OCI-LY7 (cell line): ENCODE measurements around the gene ULK3. TPM values are rescaled to one million over a fixed set of nuclear protein-coding genes. Genes with fewer than 3 reads are reported as not detected.

Source experiments
- BruUV-seq: library from RNA; stranded (reverse); fragments of 400-500 nt; replicated peaks from 2 replicates; lab custom pipeline; 2021; lab: Mats Ljungman, UMichigan
- CTCF ChIA-PET: fragments of 300-600 bp; sonication (Branson Sonifier 250); formaldehyde crosslinking; loops from one replicate; lab custom pipeline; 2022; ENCODE audit warnings: antibody characterized with exemption; ENCODE audit not compliant: unreplicated experiment; lab: Charles Lee
- POLR2A ChIA-PET: fragments of 300-600 bp; sonication (Branson Sonifier 250); formaldehyde crosslinking; loops from one replicate; lab custom pipeline; 2022; ENCODE audit warnings: antibody characterized with exemption; lab: Charles Lee
- DNase-seq: peaks from one replicate; pipeline ENCODE4 v3.0.0-alpha.2; 2015; ENCODE audit warnings: low spot score
- H2AFZ ChIP-seq: fragments of 200-600 bp; sonication (generic), shearing (Covaris generic); 2 replicates; pipeline ENCODE4 v1.6.1; 2014; ENCODE audit warnings: mild to moderate bottlenecking, antibody characterized with exemption, low read length, moderate library complexity
- H3K27ac ChIP-seq: fragments of 200-600 bp; sonication (generic); 2 replicates; pipeline ENCODE4 v1.5.1; 2014; ENCODE audit warnings: mixed run types, low read depth, mild to moderate bottlenecking, moderate library complexity, low read length, inconsistent platforms; ENCODE audit not compliant: poor library complexity, severe bottlenecking
- H3K36me3 ChIP-seq: fragments of 200-600 bp; sonication (generic); 2 replicates; pipeline ENCODE4 v1.6.1; 2014; ENCODE audit warnings: mild to moderate bottlenecking, antibody characterized with exemption, low read length, moderate library complexity, mixed read lengths; ENCODE audit not compliant: insufficient read depth
- H3K4me1 ChIP-seq: fragments of 200-600 bp; sonication (generic); 2 replicates; pipeline ENCODE4 v1.5.1; 2014; ENCODE audit warnings: mild to moderate bottlenecking, low read length; ENCODE audit not compliant: insufficient read depth, poor library complexity, severe bottlenecking
- H3K4me2 ChIP-seq: fragments of 200-600 bp; sonication (generic); 2 replicates; pipeline ENCODE4 v1.6.1; 2014; ENCODE audit warnings: mild to moderate bottlenecking, low read length
- H3K4me3 ChIP-seq: fragments of 200-600 bp; sonication (generic); 2 replicates; pipeline ENCODE4 v1.5.1; 2014; ENCODE audit warnings: mild to moderate bottlenecking, low read depth, low read length; ENCODE audit not compliant: poor library complexity, severe bottlenecking
- H3K79me2 ChIP-seq: fragments of 200-600 bp; sonication (generic); 2 replicates; pipeline ENCODE4 v1.6.1; 2016; ENCODE audit warnings: low read depth, mild to moderate bottlenecking, low read length, moderate library complexity, mixed read lengths; ENCODE audit not compliant: insufficient read depth
- H3K9me2 ChIP-seq: fragments of 200-600 bp; sonication (generic); 2 replicates; pipeline ENCODE4 v1.6.1; 2016; ENCODE audit warnings: mild to moderate bottlenecking, low read length, mixed read lengths; ENCODE audit not compliant: insufficient read depth
- H3K9me3 ChIP-seq: fragments of 200-600 bp; sonication (generic); 2 replicates; pipeline ENCODE4 v1.6.1; 2014; ENCODE audit warnings: mild to moderate bottlenecking, mixed run types, low read length, mixed read lengths
- H4K20me1 ChIP-seq: fragments of 200-600 bp; sonication (generic); 2 replicates; pipeline ENCODE4 v1.6.1; 2014; ENCODE audit warnings: mild to moderate bottlenecking, antibody characterized with exemption, low read length, moderate library complexity, mixed read lengths; ENCODE audit not compliant: insufficient read depth
- EZH2phosphoT487 ChIP-seq: fragments of 200-600 bp; sonication (generic); IDR thresholded peaks from 2 replicates; pipeline ENCODE4 v1.6.1; 2018; ENCODE audit warnings: low read depth, borderline replicate concordance, mild to moderate bottlenecking, mixed run types, antibody characterized with exemption, low read length, moderate library complexity, mixed read lengths
- intact Hi-C: fragments of 100-400 bp; cut with micrococcal nuclease; formaldehyde crosslinking; loops from one replicate; pipeline ENCODE4 v1.10.0; 2022; ENCODE audit not compliant: unreplicated experiment
- total RNA-seq, 2 experiments: library from RNA; depleted of rRNA in 1 of 2; stranded (reverse); fragments of >200 nt in 1 of 2; shearing (Covaris generic) in 1 of 2; gene quantifications; 2 replicates each; pipeline ENCODE4 v1.2.3, GENCODE V29; 2014 to 2022
- TF ChIP-seq, protein P1 (sequence below): fragments of 200-600 bp; sonication (generic); conservative IDR thresholded peaks from 2 replicates; pipeline ENCODE4 v1.5.1; 2014; ENCODE audit warnings: mild to moderate bottlenecking, antibody characterized with exemption, low read length, moderate library complexity, mixed read lengths

ULK3 gene
- total RNA-seq, 2 experiments from 2014 or later: 31.7 to 46.4 TPM

- TF ChIP-seq, protein P1, sequence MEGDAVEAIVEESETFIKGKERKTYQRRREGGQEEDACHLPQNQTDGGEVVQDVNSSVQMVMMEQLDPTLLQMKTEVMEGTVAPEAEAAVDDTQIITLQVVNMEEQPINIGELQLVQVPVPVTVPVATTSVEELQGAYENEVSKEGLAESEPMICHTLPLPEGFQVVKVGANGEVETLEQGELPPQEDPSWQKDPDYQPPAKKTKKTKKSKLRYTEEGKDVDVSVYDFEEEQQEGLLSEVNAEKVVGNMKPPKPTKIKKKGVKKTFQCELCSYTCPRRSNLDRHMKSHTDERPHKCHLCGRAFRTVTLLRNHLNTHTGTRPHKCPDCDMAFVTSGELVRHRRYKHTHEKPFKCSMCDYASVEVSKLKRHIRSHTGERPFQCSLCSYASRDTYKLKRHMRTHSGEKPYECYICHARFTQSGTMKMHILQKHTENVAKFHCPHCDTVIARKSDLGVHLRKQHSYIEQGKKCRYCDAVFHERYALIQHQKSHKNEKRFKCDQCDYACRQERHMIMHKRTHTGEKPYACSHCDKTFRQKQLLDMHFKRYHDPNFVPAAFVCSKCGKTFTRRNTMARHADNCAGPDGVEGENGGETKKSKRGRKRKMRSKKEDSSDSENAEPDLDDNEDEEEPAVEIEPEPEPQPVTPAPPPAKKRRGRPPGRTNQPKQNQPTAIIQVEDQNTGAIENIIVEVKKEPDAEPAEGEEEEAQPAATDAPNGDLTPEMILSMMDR: no peak
- no peak for TF ChIP-seq EZH2phosphoT487
- no peak overlapping the region for H2AFZ ChIP-seq
- DNase-seq: no peak
- H3K9me2 ChIP-seq: no peaks in the 10 kb centered on the region
- H3K4me1 ChIP-seq: peaks cover 97% of the 10 kb centered on the region
- ChIA-PET POLR2A (interaction anchor here (1.2 to 11.8 kb wide), 3 partner anchors 9 to 166 kb away, joined by 3 to 221 read pairs (median 22); partner anchors contain the start of gene CSK), CTCF (interaction anchor here (0.6 to 3.5 kb wide), 8 partner anchors 8 to 161 kb away, joined by 3 to 17 read pairs (median 11); no protein-coding TSS in a partner anchor)
- peaks cover 85% of the 10 kb centered on the region for H3K36me3 ChIP-seq
- H3K27ac ChIP-seq: peak overlapping the region; percentile 99
- intact Hi-C loops: loop anchor here (1.0 kb wide), 1 partner anchor 21 kb away; no protein-coding TSS in a partner anchor
- no TSS peak for BruUV-seq
- peak overlapping the region; percentile 97 for H3K4me3 ChIP-seq
- no peaks in the 10 kb centered on the region for H3K9me3 ChIP-seq
- peaks cover 94% of the 10 kb centered on the region for H3K79me2 ChIP-seq
- H3K4me2 ChIP-seq: peak overlapping the region; percentile 92
- H4K20me1 ChIP-seq: peaks cover 37% of the 10 kb centered on the region; the same call in 1 of the 2 replicates
Observed at GRCh38 chr15:74792227-74793016, 50.5 kb downstream of the ULK3 start.

DNA sequence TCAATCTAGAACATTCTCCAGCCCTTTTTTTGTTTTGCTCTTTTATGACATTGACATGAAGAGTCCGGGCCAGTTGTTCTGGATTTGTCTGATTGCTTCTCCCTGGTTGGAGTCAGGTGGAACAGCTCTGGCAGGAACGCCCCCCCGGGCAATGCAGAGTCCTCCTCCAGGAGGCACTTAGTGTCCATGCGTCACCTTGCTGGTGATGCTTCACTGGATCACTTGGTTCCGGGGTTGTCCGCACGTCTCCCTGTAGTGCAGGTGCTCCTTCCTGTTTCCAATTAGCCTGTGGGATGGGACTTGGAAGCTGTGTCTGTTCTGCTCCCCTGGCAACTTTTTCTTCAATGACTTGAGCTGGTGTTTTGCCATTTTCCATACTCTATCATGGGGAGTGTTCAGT, 51.3 kb downstream of the ULK3 start:
- Histone ChIP-seq H3K9me2 (no peaks in the 10 kb centered on the region), H3K4me1 (peaks cover 97% of the 10 kb centered on the region), H2AFZ (no peak overlapping the region), H3K4me2 (peak overlapping the region; percentile 92), H3K4me3 (peak overlapping the region; percentile 97), H4K20me1 (peaks cover 34% of the 10 kb centered on the region; the same call in 1 of the 2 replicates), H3K27ac (peak overlapping the region; percentile 99), H3K36me3 (peaks cover 84% of the 10 kb centered on the region), H3K79me2 (peaks cover 92% of the 10 kb centered on the region), H3K9me3 (no peaks in the 10 kb centered on the region)
- ChIA-PET POLR2A (interaction anchor here (3.2 to 11.8 kb wide), 2 partner anchors 8 to 15 kb away, joined by 22 to 221 read pairs; partner anchors contain the start of gene CSK), CTCF (interaction anchor here (3.1 to 3.5 kb wide), 3 partner anchors 12 to 20 kb away, joined by 13 to 17 read pairs (median 14); no protein-coding TSS in a partner anchor)
- no peak for DNase-seq
- intact Hi-C loops: no loop called here
- TF ChIP-seq, protein P1: no peak
- TF ChIP-seq EZH2phosphoT487: no peak
- no TSS peak for BruUV-seq
